ENCODE measurements around the gene SPATA6. TPM values are rescaled to one million over a fixed set of nuclear protein-coding genes. Genes with fewer than 3 reads are reported as not detected.

Gene SPATA6
- polyA plus RNA-seq, 2 of the 4 experiments (the other 2 are of a cell fraction), result 2.3 to 3.5 TPM

DNA sequence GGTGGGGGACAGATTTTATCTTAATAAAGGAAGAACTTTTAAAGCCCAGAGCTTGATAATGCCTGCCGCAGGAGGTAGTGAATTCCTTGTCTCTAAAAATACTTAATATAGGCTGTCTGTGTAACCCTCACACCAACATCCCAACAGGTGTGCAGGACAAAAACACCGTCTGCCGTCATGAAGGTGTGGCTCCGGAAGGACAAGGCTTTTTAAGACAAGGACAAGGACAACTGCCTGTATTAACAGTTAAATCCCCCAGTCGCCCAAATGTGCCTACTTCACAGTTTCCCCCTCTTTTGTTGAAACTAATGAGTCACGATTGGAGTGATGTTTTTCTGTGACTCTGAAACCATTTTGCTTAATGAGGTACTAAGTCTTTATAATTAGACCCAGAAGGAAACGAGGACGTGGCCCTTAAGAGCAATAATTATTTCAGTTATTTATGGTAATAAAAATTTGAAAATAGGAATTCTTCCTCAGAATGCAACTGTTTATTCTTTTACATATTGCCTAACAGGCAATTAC is 27.3 kb upstream of the SPATA6 start:
- no peak for TF ChIP-seq FOSL2 (IDR thresholded peaks at IDR 0.05)
- TF ChIP-seq FOSL2 (CRISPR knock-in tag; IDR thresholded peaks at IDR 0.05), result no peak
- no peak for TF ChIP-seq POLR2A (IDR thresholded peaks at IDR 0.05; ENCODE audit: low read length)
- TF ChIP-seq NPAS2 (CRISPR knock-in tag; IDR thresholded peaks at IDR 0.05; ENCODE audit: borderline replicate concordance), result no peak
- no peak for TF ChIP-seq PBX3 (IDR thresholded peaks at IDR 0.05)
- TF ChIP-seq, protein P1, sequence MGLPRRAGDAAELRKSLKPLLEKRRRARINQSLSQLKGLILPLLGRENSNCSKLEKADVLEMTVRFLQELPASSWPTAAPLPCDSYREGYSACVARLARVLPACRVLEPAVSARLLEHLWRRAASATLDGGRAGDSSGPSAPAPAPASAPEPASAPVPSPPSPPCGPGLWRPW (IDR thresholded peaks at IDR 0.05), result no peak
- 58% methylated on average over 8 of the region's 8 CpGs for WGBS (ENCODE audit: missing lambda C conversion rate)
- no peak overlapping the region for H3K4me2 ChIP-seq
- no peak for ATAC-seq
- no peaks in the 10 kb centered on the region for H3K9me3 ChIP-seq
- CTCF ChIA-PET, result interaction anchor here (1.1 to 2.1 kb wide), 4 partner anchors 31 to 390 kb away, joined by 3 to 9 read pairs (median 4); no protein-coding TSS in a partner anchor
- H3K27ac ChIP-seq, result no peak overlapping the region
- POLR2A ChIA-PET, result no interaction called here
- FAIRE-seq, result no peak
- no peak overlapping the region for H3K4me3 ChIP-seq
- no peak for DNase-seq (ENCODE audit: low read depth in 1 of 2, low spot score in 1 of 2)
- no peaks in the 10 kb centered on the region for H3K4me1 ChIP-seq

GRCh38 chr1:48498096-48498791 is 26.2 kb upstream of the SPATA6 start:
- H3K27ac ChIP-seq, result no peak overlapping the region
- POLR2A ChIA-PET, result no interaction called here
- H3K4me3 ChIP-seq, result no peak overlapping the region
- peak; percentile 18 to 61 for DNase-seq (ENCODE audit: low read depth in 1 of 2, low spot score in 1 of 2)
- peak; percentile 95 to 97 for ATAC-seq
- no peaks in the 10 kb centered on the region for H3K9me3 ChIP-seq
- CTCF ChIA-PET, result interaction anchor here (0.6 to 2.1 kb wide), 14 partner anchors 10 to 1856 kb away, joined by 3 to 9 read pairs (median 3); partner anchors contain the start of gene SPATA6
- peak overlapping the region; percentile 69 for H3K4me2 ChIP-seq
- 6% methylated on average over 12 of the region's 15 CpGs for WGBS (ENCODE audit: missing lambda C conversion rate)
- no peak for FAIRE-seq
- H3K4me1 ChIP-seq, result no peaks in the 10 kb centered on the region
- TF ChIP-seq RNF2 (IDR thresholded peaks at IDR 0.05; ENCODE audit: borderline replicate concordance, low read depth) (no peak), HOXB5 (CRISPR knock-in tag; IDR thresholded peaks at IDR 0.05) (no peak), RARB (CRISPR knock-in tag; IDR thresholded peaks at IDR 0.05) (no peak), TP53 (CRISPR knock-in tag; IDR thresholded peaks at IDR 0.05) (no peak), HOXB13 (CRISPR knock-in tag; IDR thresholded peaks at IDR 0.05; ENCODE audit: low read depth) (no peak), ZC3H11A (IDR thresholded peaks at IDR 0.05) (no peak), EP300 (IDR thresholded peaks at IDR 0.05) (no peak), HDAC2 (IDR thresholded peaks at IDR 0.05) (no peak), HEYL (CRISPR knock-in tag; IDR thresholded peaks at IDR 0.05) (no peak), SMC3 (IDR thresholded peaks at IDR 0.05) (peak; percentile 40; the same call in 2 of the 3 replicates), RCOR1 (IDR thresholded peaks at IDR 0.05; ENCODE audit: low read depth, low read length) (no peak), KDM1A (IDR thresholded peaks at IDR 0.05; ENCODE audit: low read depth) (no peak), RAD21 (conservative IDR thresholded peaks at IDR 0.05 in 1 of 2, IDR thresholded peaks at IDR 0.05 in 1 of 2) (peak; percentile 48 to 63), MAFK (IDR thresholded peaks at IDR 0.05; ENCODE audit: partially characterized antibody) (no peak), CBX2 (IDR thresholded peaks at IDR 0.05; ENCODE audit: borderline replicate concordance, low read depth) (no peak), EHMT2 (IDR thresholded peaks at IDR 0.05; ENCODE audit: low read depth) (no peak), ATOH8 (CRISPR knock-in tag; IDR thresholded peaks at IDR 0.05; ENCODE audit: low read depth) (no peak), MAX (IDR thresholded peaks at IDR 0.05) (peak; percentile 26; the same call in 1 of the 2 replicates), HOXA7 (CRISPR knock-in tag; IDR thresholded peaks at IDR 0.05) (no peak), NR3C1 (IDR thresholded peaks at IDR 0.05) (no peak), ZFP36 (IDR thresholded peaks at IDR 0.05; ENCODE audit: borderline replicate concordance, partially characterized antibody) (no peak), EHF (CRISPR knock-in tag; IDR thresholded peaks at IDR 0.05) (no peak)
- TF ChIP-seq, protein P2, sequence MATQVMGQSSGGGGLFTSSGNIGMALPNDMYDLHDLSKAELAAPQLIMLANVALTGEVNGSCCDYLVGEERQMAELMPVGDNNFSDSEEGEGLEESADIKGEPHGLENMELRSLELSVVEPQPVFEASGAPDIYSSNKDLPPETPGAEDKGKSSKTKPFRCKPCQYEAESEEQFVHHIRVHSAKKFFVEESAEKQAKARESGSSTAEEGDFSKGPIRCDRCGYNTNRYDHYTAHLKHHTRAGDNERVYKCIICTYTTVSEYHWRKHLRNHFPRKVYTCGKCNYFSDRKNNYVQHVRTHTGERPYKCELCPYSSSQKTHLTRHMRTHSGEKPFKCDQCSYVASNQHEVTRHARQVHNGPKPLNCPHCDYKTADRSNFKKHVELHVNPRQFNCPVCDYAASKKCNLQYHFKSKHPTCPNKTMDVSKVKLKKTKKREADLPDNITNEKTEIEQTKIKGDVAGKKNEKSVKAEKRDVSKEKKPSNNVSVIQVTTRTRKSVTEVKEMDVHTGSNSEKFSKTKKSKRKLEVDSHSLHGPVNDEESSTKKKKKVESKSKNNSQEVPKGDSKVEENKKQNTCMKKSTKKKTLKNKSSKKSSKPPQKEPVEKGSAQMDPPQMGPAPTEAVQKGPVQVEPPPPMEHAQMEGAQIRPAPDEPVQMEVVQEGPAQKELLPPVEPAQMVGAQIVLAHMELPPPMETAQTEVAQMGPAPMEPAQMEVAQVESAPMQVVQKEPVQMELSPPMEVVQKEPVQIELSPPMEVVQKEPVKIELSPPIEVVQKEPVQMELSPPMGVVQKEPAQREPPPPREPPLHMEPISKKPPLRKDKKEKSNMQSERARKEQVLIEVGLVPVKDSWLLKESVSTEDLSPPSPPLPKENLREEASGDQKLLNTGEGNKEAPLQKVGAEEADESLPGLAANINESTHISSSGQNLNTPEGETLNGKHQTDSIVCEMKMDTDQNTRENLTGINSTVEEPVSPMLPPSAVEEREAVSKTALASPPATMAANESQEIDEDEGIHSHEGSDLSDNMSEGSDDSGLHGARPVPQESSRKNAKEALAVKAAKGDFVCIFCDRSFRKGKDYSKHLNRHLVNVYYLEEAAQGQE (IDR thresholded peaks at IDR 0.05), result no peak
- TF ChIP-seq, protein P3, sequence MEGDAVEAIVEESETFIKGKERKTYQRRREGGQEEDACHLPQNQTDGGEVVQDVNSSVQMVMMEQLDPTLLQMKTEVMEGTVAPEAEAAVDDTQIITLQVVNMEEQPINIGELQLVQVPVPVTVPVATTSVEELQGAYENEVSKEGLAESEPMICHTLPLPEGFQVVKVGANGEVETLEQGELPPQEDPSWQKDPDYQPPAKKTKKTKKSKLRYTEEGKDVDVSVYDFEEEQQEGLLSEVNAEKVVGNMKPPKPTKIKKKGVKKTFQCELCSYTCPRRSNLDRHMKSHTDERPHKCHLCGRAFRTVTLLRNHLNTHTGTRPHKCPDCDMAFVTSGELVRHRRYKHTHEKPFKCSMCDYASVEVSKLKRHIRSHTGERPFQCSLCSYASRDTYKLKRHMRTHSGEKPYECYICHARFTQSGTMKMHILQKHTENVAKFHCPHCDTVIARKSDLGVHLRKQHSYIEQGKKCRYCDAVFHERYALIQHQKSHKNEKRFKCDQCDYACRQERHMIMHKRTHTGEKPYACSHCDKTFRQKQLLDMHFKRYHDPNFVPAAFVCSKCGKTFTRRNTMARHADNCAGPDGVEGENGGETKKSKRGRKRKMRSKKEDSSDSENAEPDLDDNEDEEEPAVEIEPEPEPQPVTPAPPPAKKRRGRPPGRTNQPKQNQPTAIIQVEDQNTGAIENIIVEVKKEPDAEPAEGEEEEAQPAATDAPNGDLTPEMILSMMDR (IDR thresholded peaks at IDR 0.05), result peak; percentile 71
- TF ChIP-seq, protein P1 (IDR thresholded peaks at IDR 0.05), result no peak

All from A549 (cell line).